PC-3 (cell line): ENCODE measurements around the gene C9orf43. TPM values are rescaled to one million over a fixed set of nuclear protein-coding genes. Genes with fewer than 3 reads are reported as not detected.

Experiments used
- ATAC-seq: fragments of 200-7000 bp; cut with Tn5 transposase; 2 replicates; pipeline ENCODE4 v1.9.1; 2020; ENCODE audit warnings: mild to moderate bottlenecking, moderate library complexity
- BruUV-seq: library from RNA; stranded (reverse); fragments of 400-500 nt; replicated peaks from 2 replicates; lab custom pipeline; 2021; lab: Mats Ljungman, UMichigan
- CTCF ChIA-PET: fragments of 300-600 bp; sonication (Branson Sonifier 250); formaldehyde crosslinking; loops from one replicate; lab custom pipeline; 2022; ENCODE audit warnings: antibody characterized with exemption; lab: Charles Lee
- POLR2A ChIA-PET: fragments of 300-600 bp; sonication (Branson Sonifier 250); formaldehyde crosslinking; loops from one replicate; lab custom pipeline; 2022; ENCODE audit warnings: antibody characterized with exemption; ENCODE audit not compliant: unreplicated experiment; lab: Charles Lee
- DNase-seq: peaks from one replicate; pipeline ENCODE4 v3.0.0-alpha.2; 2015
- H2AFZ ChIP-seq: fragments of 300-600 bp; sonication (generic); 2 replicates; pipeline ENCODE4 v1.6.0; 2016; ENCODE audit warnings: antibody characterized with exemption, low read length
- H3F3A ChIP-seq: fragments of 300-600 bp; sonication (generic); one replicate; pipeline ENCODE4 v1.6.0; 2017; ENCODE audit warnings: antibody characterized with exemption, low read length, control low read depth, mild to moderate bottlenecking; ENCODE audit not compliant: unreplicated experiment
- H3K27ac ChIP-seq: fragments of 300-600 bp; sonication (generic); 2 replicates; pipeline ENCODE4 v1.5.1; 2016; ENCODE audit warnings: mild to moderate bottlenecking, low read length
- H3K27me3 ChIP-seq: fragments of 300-600 bp; sonication (generic); 2 replicates; pipeline ENCODE4 v1.6.1; 2016; ENCODE audit warnings: low read length, mixed read lengths
- H3K36me3 ChIP-seq: fragments of 300-600 bp; sonication (generic); 2 replicates; pipeline ENCODE4 v1.6.1; 2016; ENCODE audit warnings: low read depth, mixed run types, low read length, mixed read lengths
- H3K4me1 ChIP-seq: fragments of 300-600 bp; sonication (generic); 2 replicates; pipeline ENCODE4 v1.5.1; 2016; ENCODE audit warnings: low read length; ENCODE audit not compliant: insufficient read depth
- H3K4me2 ChIP-seq: fragments of 300-600 bp; sonication (generic); 2 replicates; pipeline ENCODE4 v1.6.0; 2016; ENCODE audit warnings: low read length
- H3K4me3 ChIP-seq: fragments of 300-600 bp; sonication (generic); 2 replicates; pipeline ENCODE4 v1.5.1; 2016; ENCODE audit warnings: mild to moderate bottlenecking, low read length, mixed read lengths
- H3K79me2 ChIP-seq: fragments of 300-600 bp; sonication (generic); 2 replicates; pipeline ENCODE4 v1.6.1; 2017; ENCODE audit warnings: low read length, mixed read lengths
- H3K9ac ChIP-seq: fragments of 300-600 bp; sonication (generic); 2 replicates; pipeline ENCODE4 v1.6.0; 2016; ENCODE audit warnings: mild to moderate bottlenecking, low read length
- H3K9me2 ChIP-seq: fragments of 300-600 bp; sonication (generic); replicated peaks from 2 replicates; pipeline ENCODE4 v1.6.1; 2016; ENCODE audit warnings: mixed run types, low read length, mixed read lengths
- H3K9me3 ChIP-seq: fragments of 300-600 bp; sonication (generic); 2 replicates; pipeline ENCODE4 v1.6.1; 2016; ENCODE audit warnings: low read length, mixed read lengths
- H4K20me1 ChIP-seq: fragments of 300-600 bp; sonication (generic); 2 replicates; pipeline ENCODE4 v1.6.1; 2016; ENCODE audit warnings: low read length, mixed read lengths
- EZH2 ChIP-seq: fragments of 300-600 bp; sonication (generic); IDR thresholded peaks from one replicate; pipeline ENCODE4 v1.6.1; 2017; ENCODE audit warnings: antibody characterized with exemption, mild to moderate bottlenecking, low read length; ENCODE audit not compliant: unreplicated experiment
- EZH2phosphoT487 ChIP-seq: fragments of 300-600 bp; sonication (generic); IDR thresholded peaks from 2 replicates; pipeline ENCODE4 v1.6.1; 2018; ENCODE audit warnings: mild to moderate bottlenecking, antibody characterized with exemption, low read length, borderline replicate concordance
- intact Hi-C: fragments of 100-400 bp; cut with micrococcal nuclease; formaldehyde crosslinking; loops from 2 replicates; pipeline ENCODE4 v1.9.0; 2023
- total RNA-seq: library from RNA; depleted of rRNA; stranded (reverse); fragments of >200 nt; gene quantifications from 2 replicates; pipeline ENCODE4 v1.2.3, GENCODE V29; 2014
- TF ChIP-seq, protein P1 (sequence below): fragments of 300-600 bp; sonication (generic); conservative IDR thresholded peaks from 2 replicates; pipeline ENCODE4 v1.5.1; 2017; ENCODE audit warnings: antibody characterized with exemption, low read depth, mild to moderate bottlenecking, low read length

Gene C9orf43
- total RNA-seq, 1 experiment from 2014 or later = 0.29 TPM

DNA sequence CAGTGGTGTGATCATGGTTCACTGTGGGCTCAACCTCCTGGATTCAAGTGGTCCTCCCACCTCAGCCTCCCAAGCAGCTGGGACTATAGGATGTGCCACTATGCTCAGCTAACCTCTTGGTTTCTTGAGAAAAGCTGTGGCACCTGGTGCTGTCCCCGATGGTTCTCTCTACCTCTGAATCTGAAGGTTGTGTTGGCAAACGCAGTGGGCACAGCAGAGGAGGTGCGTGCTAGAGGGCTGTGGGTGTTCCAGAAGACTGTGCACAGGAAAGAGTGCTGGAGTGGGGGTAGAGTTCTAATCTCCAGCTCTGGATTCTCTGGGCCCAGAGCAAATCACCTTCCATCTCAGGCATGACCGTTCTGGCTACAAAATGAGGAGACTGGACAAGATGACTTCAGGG is 65.4 kb downstream of the C9orf43 start:
- H3K9me3 ChIP-seq = no peaks in the 10 kb centered on the region
- no peaks in the 10 kb centered on the region for H3K27me3 ChIP-seq
- ChIA-PET CTCF (no interaction called here), POLR2A (no interaction called here)
- H2AFZ ChIP-seq = no peak overlapping the region
- BruUV-seq = no TSS peak
- peaks cover 45% of the 10 kb centered on the region for H3K79me2 ChIP-seq
- no peak for DNase-seq
- intact Hi-C loops = no loop called here
- TF ChIP-seq EZH2 (no peak), EZH2phosphoT487 (no peak)
- TF ChIP-seq, protein P1, sequence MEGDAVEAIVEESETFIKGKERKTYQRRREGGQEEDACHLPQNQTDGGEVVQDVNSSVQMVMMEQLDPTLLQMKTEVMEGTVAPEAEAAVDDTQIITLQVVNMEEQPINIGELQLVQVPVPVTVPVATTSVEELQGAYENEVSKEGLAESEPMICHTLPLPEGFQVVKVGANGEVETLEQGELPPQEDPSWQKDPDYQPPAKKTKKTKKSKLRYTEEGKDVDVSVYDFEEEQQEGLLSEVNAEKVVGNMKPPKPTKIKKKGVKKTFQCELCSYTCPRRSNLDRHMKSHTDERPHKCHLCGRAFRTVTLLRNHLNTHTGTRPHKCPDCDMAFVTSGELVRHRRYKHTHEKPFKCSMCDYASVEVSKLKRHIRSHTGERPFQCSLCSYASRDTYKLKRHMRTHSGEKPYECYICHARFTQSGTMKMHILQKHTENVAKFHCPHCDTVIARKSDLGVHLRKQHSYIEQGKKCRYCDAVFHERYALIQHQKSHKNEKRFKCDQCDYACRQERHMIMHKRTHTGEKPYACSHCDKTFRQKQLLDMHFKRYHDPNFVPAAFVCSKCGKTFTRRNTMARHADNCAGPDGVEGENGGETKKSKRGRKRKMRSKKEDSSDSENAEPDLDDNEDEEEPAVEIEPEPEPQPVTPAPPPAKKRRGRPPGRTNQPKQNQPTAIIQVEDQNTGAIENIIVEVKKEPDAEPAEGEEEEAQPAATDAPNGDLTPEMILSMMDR = no peak
- no peaks in the 10 kb centered on the region for H3K4me1 ChIP-seq
- H3K4me2 ChIP-seq = no peak overlapping the region
- no peak overlapping the region for H3K4me3 ChIP-seq
- no peak overlapping the region for H3K27ac ChIP-seq
- H3F3A ChIP-seq = no peaks in the 10 kb centered on the region
- ATAC-seq = no peak
- H3K9me2 ChIP-seq = no peaks in the 10 kb centered on the region
- no peaks in the 10 kb centered on the region for H4K20me1 ChIP-seq
- no peak overlapping the region for H3K9ac ChIP-seq
- H3K36me3 ChIP-seq = no peaks in the 10 kb centered on the region

DNA sequence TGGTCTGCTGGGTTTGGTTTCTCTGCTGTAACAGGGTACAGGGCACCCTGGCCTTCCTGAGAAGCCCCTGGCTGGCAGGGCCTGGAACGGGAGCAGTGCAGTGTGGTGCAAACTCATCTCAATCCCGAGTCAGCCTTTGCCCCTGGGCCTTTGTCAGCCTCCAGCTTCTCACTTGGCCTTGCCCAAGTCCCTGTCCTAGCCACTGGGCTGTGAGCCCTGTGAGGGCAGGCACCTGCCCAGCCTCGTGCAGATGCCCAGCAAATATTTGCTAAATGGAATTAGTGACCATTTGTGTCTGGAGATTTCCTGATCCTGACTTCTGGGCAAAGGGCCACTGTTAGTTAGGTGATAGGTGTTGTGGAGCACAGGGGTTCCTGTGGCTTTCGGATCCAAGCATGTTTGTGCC is 66.0 kb downstream of the C9orf43 start:
- no peak overlapping the region for H3K9ac ChIP-seq
- peaks cover 40% of the 10 kb centered on the region for H3K79me2 ChIP-seq
- TF ChIP-seq EZH2phosphoT487 (no peak), EZH2 (no peak)
- TF ChIP-seq, protein P1 = no peak
- H3K36me3 ChIP-seq = no peaks in the 10 kb centered on the region
- H3K27ac ChIP-seq = no peak overlapping the region
- POLR2A ChIA-PET = no interaction called here
- intact Hi-C loops = no loop called here
- no peaks in the 10 kb centered on the region for H3K9me2 ChIP-seq
- no peak overlapping the region for H3K4me3 ChIP-seq
- no peak overlapping the region for H2AFZ ChIP-seq
- DNase-seq = no peak
- H3F3A ChIP-seq = no peaks in the 10 kb centered on the region
- no peak for ATAC-seq
- no peaks in the 10 kb centered on the region for H3K27me3 ChIP-seq
- no peaks in the 10 kb centered on the region for H3K4me1 ChIP-seq
- H3K4me2 ChIP-seq = no peak overlapping the region
- H3K9me3 ChIP-seq = no peaks in the 10 kb centered on the region
- CTCF ChIA-PET = no interaction called here
- no TSS peak for BruUV-seq
- no peaks in the 10 kb centered on the region for H4K20me1 ChIP-seq

DNA sequence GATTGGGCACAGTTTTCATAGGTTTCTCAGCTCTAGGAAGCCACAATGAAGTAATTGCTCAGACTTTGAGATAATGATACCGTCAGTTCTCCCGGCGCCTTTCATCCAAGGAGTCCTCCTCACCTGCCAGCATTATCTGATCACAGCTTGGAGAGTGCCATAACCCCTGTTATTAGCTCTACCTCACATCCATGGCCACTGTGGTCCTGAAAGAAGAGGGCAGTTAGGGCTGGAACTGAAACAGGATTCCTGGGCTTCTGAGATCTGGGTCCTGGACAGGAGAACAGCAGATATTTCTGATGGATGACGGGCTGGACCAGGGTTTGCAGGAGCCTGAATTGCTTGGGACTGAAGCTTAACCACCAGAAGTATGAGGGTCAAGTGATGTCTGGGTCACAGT is 66.5 kb downstream of the C9orf43 start:
- H4K20me1 ChIP-seq = no peaks in the 10 kb centered on the region
- H2AFZ ChIP-seq = no peak overlapping the region
- H3K79me2 ChIP-seq = peaks cover 34% of the 10 kb centered on the region
- H3K4me2 ChIP-seq = no peak overlapping the region
- POLR2A ChIA-PET = no interaction called here
- no peaks in the 10 kb centered on the region for H3K9me3 ChIP-seq
- no peak for DNase-seq
- H3K4me1 ChIP-seq = no peaks in the 10 kb centered on the region
- TF ChIP-seq, protein P1 = no peak
- TF ChIP-seq EZH2 (no peak), EZH2phosphoT487 (no peak)
- no peaks in the 10 kb centered on the region for H3K36me3 ChIP-seq
- H3K27ac ChIP-seq = no peak overlapping the region
- no peak overlapping the region for H3K4me3 ChIP-seq
- ATAC-seq = no peak
- no peak overlapping the region for H3K9ac ChIP-seq
- no peaks in the 10 kb centered on the region for H3K9me2 ChIP-seq
- intact Hi-C loops = no loop called here
- CTCF ChIA-PET = no interaction called here
- no peaks in the 10 kb centered on the region for H3F3A ChIP-seq
- H3K27me3 ChIP-seq = no peaks in the 10 kb centered on the region
- no TSS peak for BruUV-seq
